ENCODE results near the gene MAPK14. TPM values are rescaled to one million over a fixed set of nuclear protein-coding genes. Genes with fewer than 3 reads are reported as not detected.

Gene MAPK14
- total and polyA plus RNA-seq, 2 donors (not counting 3 experiments of a cell fraction or from before 2014, with no cell fraction given), result 33.3 to 54.1 TPM

- H3K4me3 ChIP-seq (replicated peaks in 1 of 3; ENCODE audit: insufficient read depth in 1 of 3, low read depth in 1 of 3, low read length in 3 of 3), result no peak overlapping the region
- CTCF ChIA-PET, result interaction anchor here (0.8 to 2.3 kb wide), 16 partner anchors 9 to 226 kb away, joined by 3 to 13 read pairs (median 4); partner anchors contain the start of gene MAPK14
Observed at GRCh38 chr6:36132246-36132895, 104.8 kb downstream of the MAPK14 start.

DNA sequence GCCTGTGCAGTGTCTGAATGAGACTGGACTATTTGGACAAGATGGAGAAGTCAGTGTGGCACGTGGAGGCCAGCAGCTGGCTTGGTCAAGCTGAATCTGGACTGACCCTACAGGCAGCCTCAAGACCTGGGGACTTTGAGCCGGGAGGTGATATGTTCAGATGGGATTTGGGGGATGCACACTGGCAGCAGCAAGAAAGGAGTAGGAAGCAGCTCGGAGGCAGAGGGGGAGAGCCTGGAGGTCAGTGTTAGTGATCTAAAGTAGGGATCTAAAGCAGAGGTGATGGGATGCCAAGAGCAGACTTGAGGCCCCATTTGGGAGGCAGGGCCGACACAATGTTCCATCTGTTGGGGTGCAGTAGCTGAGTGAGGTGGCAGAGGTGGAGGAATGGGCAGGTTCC is 105.5 kb downstream of the MAPK14 start:
- intact Hi-C loops (cut with micrococcal nuclease), result no loop called here
- no peaks in the 10 kb centered on the region for H3K79me2 ChIP-seq (ENCODE audit: control insufficient read depth, insufficient read depth, low read length)
- no peaks in the 10 kb centered on the region for H3K36me3 ChIP-seq (ENCODE audit: control insufficient read depth in 2 of 2, extremely low read depth in 1 of 2, insufficient read depth in 2 of 2, low read length in 2 of 2)
- BruUV-seq (replicated peaks), result no TSS peak
- H4K20me1 ChIP-seq (replicated peaks; ENCODE audit: control insufficient read depth, extremely low read depth, insufficient read depth, low read length), result no peaks in the 10 kb centered on the region
- no peaks in the 10 kb centered on the region for H3K9me1 ChIP-seq (replicated peaks; ENCODE audit: control insufficient read depth, extremely low read depth, insufficient read depth, low read length)
- no peak overlapping the region for H3K27ac ChIP-seq (ENCODE audit: insufficient read depth, low read depth, low read length)
- POLR2A ChIA-PET, result no interaction called here
- no peak overlapping the region for H3K9ac ChIP-seq (replicated peaks; ENCODE audit: extremely low read depth, insufficient read depth, low read length)
- DNase-seq (ENCODE audit: low read depth, low spot score) (no peak), FAIRE-seq (no peak)
- H3K27me3 ChIP-seq (ENCODE audit: control insufficient read depth in 2 of 2, insufficient read depth in 2 of 2, low read length in 2 of 2), result no peaks in the 10 kb centered on the region
- H3K4me2 ChIP-seq (ENCODE audit: insufficient read depth, low read length), result no peak overlapping the region
- H3K9me3 ChIP-seq (replicated peaks; ENCODE audit: control insufficient read depth, insufficient read depth, low read length), result no peaks in the 10 kb centered on the region
- H3K4me1 ChIP-seq (ENCODE audit: control insufficient read depth, extremely low read depth, insufficient read depth, low read length), result peaks cover 32% of the 10 kb centered on the region
- TF ChIP-seq JUN (IDR thresholded peaks at IDR 0.05; ENCODE audit: borderline replicate concordance, insufficient read depth, insufficient read length, low read depth), result no peak
- TF ChIP-seq MAX (IDR thresholded peaks at IDR 0.05; ENCODE audit: insufficient read depth, insufficient read length), result no peak
- TF ChIP-seq, protein P1, sequence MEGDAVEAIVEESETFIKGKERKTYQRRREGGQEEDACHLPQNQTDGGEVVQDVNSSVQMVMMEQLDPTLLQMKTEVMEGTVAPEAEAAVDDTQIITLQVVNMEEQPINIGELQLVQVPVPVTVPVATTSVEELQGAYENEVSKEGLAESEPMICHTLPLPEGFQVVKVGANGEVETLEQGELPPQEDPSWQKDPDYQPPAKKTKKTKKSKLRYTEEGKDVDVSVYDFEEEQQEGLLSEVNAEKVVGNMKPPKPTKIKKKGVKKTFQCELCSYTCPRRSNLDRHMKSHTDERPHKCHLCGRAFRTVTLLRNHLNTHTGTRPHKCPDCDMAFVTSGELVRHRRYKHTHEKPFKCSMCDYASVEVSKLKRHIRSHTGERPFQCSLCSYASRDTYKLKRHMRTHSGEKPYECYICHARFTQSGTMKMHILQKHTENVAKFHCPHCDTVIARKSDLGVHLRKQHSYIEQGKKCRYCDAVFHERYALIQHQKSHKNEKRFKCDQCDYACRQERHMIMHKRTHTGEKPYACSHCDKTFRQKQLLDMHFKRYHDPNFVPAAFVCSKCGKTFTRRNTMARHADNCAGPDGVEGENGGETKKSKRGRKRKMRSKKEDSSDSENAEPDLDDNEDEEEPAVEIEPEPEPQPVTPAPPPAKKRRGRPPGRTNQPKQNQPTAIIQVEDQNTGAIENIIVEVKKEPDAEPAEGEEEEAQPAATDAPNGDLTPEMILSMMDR (IDR thresholded peaks at IDR 0.05; ENCODE audit: extremely low read depth in 1 of 2, insufficient read depth in 1 of 2, low read depth in 1 of 2, low read length in 2 of 2), result no peak
- TF ChIP-seq POLR2A (IDR thresholded peaks at IDR 0.05; ENCODE audit: low read depth, low read length), result no peak
- no peak for TF ChIP-seq MYC (IDR thresholded peaks at IDR 0.05; ENCODE audit: low read depth, low read length)
- TF ChIP-seq POLR2AphosphoS5 (IDR thresholded peaks at IDR 0.05; ENCODE audit: insufficient read depth, low read depth, low read length), result no peak
- no peak for TF ChIP-seq EZH2 (IDR thresholded peaks at IDR 0.05; ENCODE audit: borderline replicate concordance, low read depth, low read length, severe bottlenecking)
- no peak for TF ChIP-seq GATA2 (IDR thresholded peaks at IDR 0.05; ENCODE audit: insufficient read depth, insufficient read length, low read depth, low read length)
- TF ChIP-seq FOS (IDR thresholded peaks at IDR 0.05; ENCODE audit: borderline replicate concordance, insufficient read depth, low read length), result no peak
- dilution Hi-C loops (cut with MboI; ENCODE audit: extremely low pct_ligation_motif_present, low sequenced_read_pairs), result no loop called here
- CTCF ChIA-PET, result interaction anchor here (0.6 to 2.3 kb wide), 6 partner anchors 8 to 208 kb away, joined by 3 to 13 read pairs (median 4); no protein-coding TSS in a partner anchor
- H3K4me3 ChIP-seq (replicated peaks in 1 of 3; ENCODE audit: insufficient read depth in 1 of 3, low read depth in 1 of 3, low read length in 3 of 3), result no peak overlapping the region
- no peak overlapping the region for H2AFZ ChIP-seq (ENCODE audit: low read depth, low read length)

More at GRCh38 chr6:36132246-36132895, 104.8 kb downstream of the MAPK14 start:
- Histone ChIP-seq H4K20me1 (replicated peaks; ENCODE audit: control insufficient read depth, extremely low read depth, insufficient read depth, low read length) (no peaks in the 10 kb centered on the region), H3K27me3 (ENCODE audit: control insufficient read depth in 2 of 2, insufficient read depth in 2 of 2, low read length in 2 of 2) (no peaks in the 10 kb centered on the region), H3K4me2 (ENCODE audit: insufficient read depth, low read length) (peak overlapping the region; percentile 26), H3K36me3 (ENCODE audit: control insufficient read depth in 2 of 2, extremely low read depth in 1 of 2, insufficient read depth in 2 of 2, low read length in 2 of 2) (no peaks in the 10 kb centered on the region), H3K79me2 (ENCODE audit: control insufficient read depth, insufficient read depth, low read length) (no peaks in the 10 kb centered on the region), H3K9me1 (replicated peaks; ENCODE audit: control insufficient read depth, extremely low read depth, insufficient read depth, low read length) (no peaks in the 10 kb centered on the region), H2AFZ (ENCODE audit: low read depth, low read length) (no peak overlapping the region), H3K27ac (ENCODE audit: insufficient read depth, low read depth, low read length) (peak overlapping the region; percentile 71), H3K4me1 (ENCODE audit: control insufficient read depth, extremely low read depth, insufficient read depth, low read length) (peaks cover 38% of the 10 kb centered on the region), H3K9me3 (replicated peaks; ENCODE audit: control insufficient read depth, insufficient read depth, low read length) (no peaks in the 10 kb centered on the region), H3K9ac (replicated peaks; ENCODE audit: extremely low read depth, insufficient read depth, low read length) (peak overlapping the region; percentile 32)
- BruUV-seq (replicated peaks), result no TSS peak
- FAIRE-seq, result no peak
- DNase-seq (ENCODE audit: low read depth, low spot score), result no peak
- POLR2A ChIA-PET, result interaction anchor here (1.0 to 1.9 kb wide), 4 partner anchors 11 to 219 kb away, joined by 3 to 10 read pairs (median 6); no protein-coding TSS in a partner anchor
- intact Hi-C loops (cut with micrococcal nuclease) (no loop called here), dilution Hi-C loops (cut with MboI; ENCODE audit: extremely low pct_ligation_motif_present, low sequenced_read_pairs) (no loop called here)
- no peak for TF ChIP-seq POLR2A (IDR thresholded peaks at IDR 0.05; ENCODE audit: low read depth, low read length)
- TF ChIP-seq POLR2AphosphoS5 (IDR thresholded peaks at IDR 0.05; ENCODE audit: insufficient read depth, low read depth, low read length), result no peak
- TF ChIP-seq JUN (IDR thresholded peaks at IDR 0.05; ENCODE audit: borderline replicate concordance, insufficient read depth, insufficient read length, low read depth), result no peak
- TF ChIP-seq MYC (IDR thresholded peaks at IDR 0.05; ENCODE audit: low read depth, low read length), result no peak
- no peak for TF ChIP-seq GATA2 (IDR thresholded peaks at IDR 0.05; ENCODE audit: insufficient read depth, insufficient read length, low read depth, low read length)
